ENCODE data around the gene TRPV2. TPM values are rescaled to one million over a fixed set of nuclear protein-coding genes. Genes with fewer than 3 reads are reported as not detected.

TRPV2 gene
- total and polyA plus RNA-seq, 2 experiments from 2014 or later: 1.7 to 3.2 TPM

GRCh38 chr17:16484445-16485175 lies 69.2 kb downstream of the TRPV2 start (continued):
- TF ChIP-seq ZNF462 (CRISPR knock-in tag; IDR thresholded peaks at IDR 0.05) (no peak), ETS1 (IDR thresholded peaks at IDR 0.05) (no peak)

Small RNA genes lying within 50 kb of the gene (small RNA-seq; reads per million reads assigned to genes)
- gene SNORD49A (ENCODE audit: low replicate concordance) (not detected), gene SNORD65 (ENCODE audit: low replicate concordance) (not detected)

Other genes starting within 250 kb of the TRPV2 start
- gene NCOR1, start 200.0 kb upstream of the TRPV2 start, total RNA-seq (2014; rRNA removed; shearing (Covaris generic)): 79.3 and 102 TPM in 2 replicates
- 93.4 and 132 TPM in 2 replicates for gene NCOR1, start 200.0 kb upstream of the TRPV2 start, polyA plus RNA-seq (2016; fragmentation: Nextera tagmentation; extraction: Ambion mirVana)
- 47.3 and 70.1 TPM in 2 replicates for gene PIGL, start 198.4 kb upstream of the TRPV2 start, total RNA-seq (2014; rRNA removed; shearing (Covaris generic))
- gene PIGL, start 198.4 kb upstream of the TRPV2 start, polyA plus RNA-seq (2016; fragmentation: Nextera tagmentation; extraction: Ambion mirVana): 32.3 and 32.9 TPM in 2 replicates
- gene CENPV, start 62.1 kb upstream of the TRPV2 start, total RNA-seq (2014; rRNA removed; shearing (Covaris generic)): 300 and 312 TPM in 2 replicates
- gene CENPV, start 62.1 kb upstream of the TRPV2 start, polyA plus RNA-seq (2016; fragmentation: Nextera tagmentation; extraction: Ambion mirVana): 139 and 149 TPM in 2 replicates
- gene UBB, start 34.5 kb upstream of the TRPV2 start, total RNA-seq (2014; rRNA removed; shearing (Covaris generic)): 812 and 871 TPM in 2 replicates
- gene UBB, start 34.5 kb upstream of the TRPV2 start, polyA plus RNA-seq (2016; fragmentation: Nextera tagmentation; extraction: Ambion mirVana): 1,581 and 1,692 TPM in 2 replicates
- gene LRRC75A, start 76.6 kb downstream of the TRPV2 start, total RNA-seq (2014; rRNA removed; shearing (Covaris generic)): 22.3 and 26.2 TPM in 2 replicates
- gene LRRC75A, start 76.6 kb downstream of the TRPV2 start, polyA plus RNA-seq (2016; fragmentation: Nextera tagmentation; extraction: Ambion mirVana): 5.2 and 5.3 TPM in 2 replicates
- gene ZNF287, start 153.6 kb downstream of the TRPV2 start, total RNA-seq (2014; rRNA removed; shearing (Covaris generic)): 2.1 and 5.1 TPM in 2 replicates
- 8.0 and 10.1 TPM in 2 replicates for gene ZNF287, start 153.6 kb downstream of the TRPV2 start, polyA plus RNA-seq (2016; fragmentation: Nextera tagmentation; extraction: Ambion mirVana)
- gene ZNF624, start 238.3 kb downstream of the TRPV2 start, total RNA-seq (2014; rRNA removed; shearing (Covaris generic)): 1.7 and 3.9 TPM in 2 replicates
- 0.94 and 2.7 TPM in 2 replicates for gene ZNF624, start 238.3 kb downstream of the TRPV2 start, polyA plus RNA-seq (2016; fragmentation: Nextera tagmentation; extraction: Ambion mirVana)

Measured in GM23338 (cell line).